Measurements from ENCODE around the gene VAV1. TPM values are rescaled to one million over a fixed set of nuclear protein-coding genes. Genes with fewer than 3 reads are reported as not detected.

The VAV1 gene
- total RNA-seq (2021; fragmentation: NEBNext Ultra II Directional; extraction: Animal tissue kit (Norgen Biotek cat#: 25700)) (0.21 and 0.22 TPM in 2 replicates), polyA plus RNA-seq (2011; rRNA removed) (0.21 and 0.46 TPM in 2 replicates), polyA minus RNA-seq (2011; rRNA and poly(A)+ RNA removed) (0.47 and 1.2 TPM in 2 replicates)
- polyA plus RNA-seq (2011; cell fraction: cytosol; rRNA removed), result 0.31 TPM
- 0.61 TPM for polyA plus RNA-seq (2011; cell fraction: nucleus; rRNA removed)
- polyA plus RNA-seq (2012, experiment 1 of 2), result 0.56 to 0.67 TPM (median 0.58 TPM) in 3 of 4 replicates, not detected in the other
- polyA plus RNA-seq (2012, experiment 2 of 2), result 0.18 TPM
- polyA plus RNA-seq (2013, experiment 1 of 2), result 3.1 TPM
- 2.7 TPM for polyA plus RNA-seq (2013, experiment 2 of 2)
- polyA minus RNA-seq (2011; cell fraction: cytosol; rRNA and poly(A)+ RNA removed), result 1.6 TPM
- not detected for polyA minus RNA-seq (2011; cell fraction: nucleus; rRNA and poly(A)+ RNA removed)
- long read RNA-seq, experiment 1, result 0 reads
- long read RNA-seq, experiment 2, result 0 reads

GRCh38 chr19:6772028-6772865 lies at the start of gene VAV1:
Gene VAV1 (plus strand): TSS chr19:6772708. CDS start chr19:6772808, 100 bp downstream.
- no peak for DNase-seq (ENCODE audit: low read depth in 1 of 2, low spot score in 2 of 2)
- Histone ChIP-seq H3K4me3 (ENCODE audit: extremely low read depth in 1 of 4, insufficient read depth in 2 of 4, low read depth in 3 of 4, low read length in 4 of 4) (no peak within 1 kb of the TSS), H4K91ac (replicated peaks; ENCODE audit: insufficient read length, low read length) (peak within 1 kb of the TSS; percentile 74), H2BK15ac (ENCODE audit: low read length) (0 out of 2 replicates have a peak within 1 kb of the TSS, but pooled peaks have one; percentile 46), H3K9ac (replicated peaks in 1 of 4; ENCODE audit: extremely low read depth in 1 of 4, low read depth in 3 of 4, low read length in 3 of 4) (no peak within 1 kb of the TSS), H2BK20ac (ENCODE audit: low read length) (no peak within 1 kb of the TSS), H2AFZ (ENCODE audit: low read length) (peak within 1 kb of the TSS; percentile 13; the same call in 1 of the 2 replicates), H3K4ac (replicated peaks; ENCODE audit: insufficient read length, low read depth, low read length) (peak within 1 kb of the TSS; percentile 69), H2BK12ac (ENCODE audit: low read depth, low read length) (peak within 1 kb of the TSS; percentile 27; the same call in 1 of the 2 replicates), H3K27ac (ENCODE audit: low read depth, low read length) (no peak within 1 kb of the TSS), H3K23me2 (ENCODE audit: low read depth, low read length) (peaks cover 12% of the 10 kb centered on the region; the same call in 1 of the 2 replicates), H3K18ac (ENCODE audit: extremely low read depth, low read length) (peak within 1 kb of the TSS; percentile 32; the same call in 1 of the 2 replicates), H2BK5ac (ENCODE audit: low read depth, low read length) (peak within 1 kb of the TSS; percentile 56; the same call in 1 of the 2 replicates), H3K23ac (ENCODE audit: insufficient read length) (no peak within 1 kb of the TSS), H3K9me3 (ENCODE audit: insufficient read depth in 2 of 2, low read depth in 1 of 2, low read length in 1 of 2) (peaks cover 0 to 6% of the 10 kb centered on the region in 2 experiments; a peak in 2 of 4 replicates), H2AK5ac (ENCODE audit: low read depth, low read length) (no peak within 1 kb of the TSS), H3K4me1 (replicated peaks in 1 of 4; ENCODE audit: control insufficient read depth in 3 of 4, insufficient read depth in 4 of 4, low read length in 3 of 4) (peaks cover 0 to 13% (median 2%) of the 10 kb centered on the region in 4 experiments; a peak in 3 of 7 replicates), H3K14ac (ENCODE audit: insufficient read length) (no peak within 1 kb of the TSS), H3K4me2 (ENCODE audit: insufficient read depth in 1 of 2, low read depth in 2 of 2, low read length in 2 of 2) (no peak within 1 kb of the TSS), H2BK120ac (replicated peaks; ENCODE audit: low read depth, low read length) (no peak within 1 kb of the TSS), H3K56ac (replicated peaks; ENCODE audit: insufficient read length, low read depth, low read length) (no peak within 1 kb of the TSS), H3K79me1 (ENCODE audit: low read depth, low read length) (no peaks in the 10 kb centered on the region), H3K36me3 (ENCODE audit: control insufficient read depth in 2 of 4, insufficient read depth in 4 of 4, low read length in 3 of 4) (no peaks in the 10 kb centered on the region), H4K20me1 (replicated peaks in 1 of 2; ENCODE audit: control insufficient read depth in 1 of 2, insufficient read depth in 2 of 2, low read length in 2 of 2) (no peaks in the 10 kb centered on the region), H3K79me2 (ENCODE audit: control insufficient read depth in 1 of 2, insufficient read depth in 2 of 2, low read length in 2 of 2) (no peaks in the 10 kb centered on the region), H3K27me3 (replicated peaks in 1 of 4; ENCODE audit: control insufficient read depth in 3 of 4, extremely low read depth in 1 of 4, insufficient read depth in 3 of 4, low read length in 3 of 4) (no peaks in the 10 kb centered on the region), H4K8ac (ENCODE audit: extremely low read depth, insufficient read depth, low read length) (peak within 1 kb of the TSS; percentile 45; the same call in 1 of the 2 replicates), H4K5ac (ENCODE audit: insufficient read length, low read depth, low read length) (no peak within 1 kb of the TSS)
- CTCF ChIA-PET (ENCODE audit: partially characterized antibody), result interaction anchor here (0.8 to 2.5 kb wide), 10 partner anchors 10 to 164 kb away, joined by 3 to 14 read pairs (median 3); partner anchors contain the start of genes GPR108 and TRIP10
- FAIRE-seq, result no peak
- WGBS, 2 experiments (ENCODE audit: extremely low coverage in 1 of 2, insufficient coverage in 1 of 2, insufficient read length in 1 of 2, insufficient replicate concordance in 2 of 2, low coverage in 1 of 2, low lambda C conversion rate in 2 of 2, missing lambda C conversion rate in 1 of 2), result 85% methylated on average over 18 of the region's 25 CpGs; no CpG with 5 or more reads in 1 of the 2 experiments
- POLR2A ChIA-PET (ENCODE audit: partially characterized antibody), result interaction anchor here (0.6 to 1.1 kb wide), 5 partner anchors 8 to 415 kb away, joined by 3 to 4 read pairs (median 3); partner anchors contain the start of gene GPR108
- TF ChIP-seq SP4 (IDR thresholded peaks at IDR 0.05; ENCODE audit: low read length) (no peak), MAX (IDR thresholded peaks at IDR 0.05) (no peak), BCL11A (IDR thresholded peaks at IDR 0.05; ENCODE audit: low read depth in 2 of 2, low read length in 2 of 2) (no peak), HDAC2 (IDR thresholded peaks at IDR 0.05; ENCODE audit: borderline replicate concordance in 1 of 2, low read depth in 2 of 2, low read length in 2 of 2) (peak in 1 of 2 experiments; percentile 60; a peak in 1 of 4 replicates), PHF8 (conservative IDR thresholded peaks at IDR 0.05; ENCODE audit: low read depth, low read length) (no peak), POLR2AphosphoS5 (IDR thresholded peaks at IDR 0.05; ENCODE audit: low read depth, low read length) (no peak), JUND (IDR thresholded peaks at IDR 0.05; ENCODE audit: low read length) (no peak), TEAD4 (IDR thresholded peaks at IDR 0.05; ENCODE audit: low read depth, low read length) (no peak), SP1 (IDR thresholded peaks at IDR 0.05; ENCODE audit: low read depth, low read length) (no peak)

Measured in H1 (cell line).